AG10803 (cell line): ENCODE measurements around the gene ENAH.
"Not testable (repeated sequence)": the region's sequence is repeated elsewhere in the genome, so short reads cannot be mapped to it uniquely, and the experiment has no call there.

ENCODE experiments used
- DNase-seq: peaks from one replicate; pipeline ENCODE4 v3.0.0; 2010; ENCODE audit warnings: low read depth
- H3K4me3 ChIP-seq: 2 replicates; pipeline ENCODE4 v1.5.1; 2011; ENCODE audit warnings: mild to moderate bottlenecking, low read length, control low read depth
- CTCF ChIP-seq: conservative IDR thresholded peaks from 2 replicates; pipeline ENCODE4 v1.5.1; 2011; ENCODE audit warnings: mild to moderate bottlenecking, low read length, control low read depth, inconsistent platforms

Gene ENAH

GRCh38 chr1:225660544-225660946 lies 7.6 kb upstream of the ENAH start:
- H3K4me3 ChIP-seq: no peak overlapping the region
- DNase-seq: no peak
- TF ChIP-seq CTCF: no peak

- peak; percentile 48 for DNase-seq
- no peak for TF ChIP-seq CTCF
- peak overlapping the region; percentile 9; the same call in 1 of the 2 replicates for H3K4me3 ChIP-seq
These were observed 5.1 kb upstream of the ENAH start for GRCh38 chr1:225658041-225658440.

DNA sequence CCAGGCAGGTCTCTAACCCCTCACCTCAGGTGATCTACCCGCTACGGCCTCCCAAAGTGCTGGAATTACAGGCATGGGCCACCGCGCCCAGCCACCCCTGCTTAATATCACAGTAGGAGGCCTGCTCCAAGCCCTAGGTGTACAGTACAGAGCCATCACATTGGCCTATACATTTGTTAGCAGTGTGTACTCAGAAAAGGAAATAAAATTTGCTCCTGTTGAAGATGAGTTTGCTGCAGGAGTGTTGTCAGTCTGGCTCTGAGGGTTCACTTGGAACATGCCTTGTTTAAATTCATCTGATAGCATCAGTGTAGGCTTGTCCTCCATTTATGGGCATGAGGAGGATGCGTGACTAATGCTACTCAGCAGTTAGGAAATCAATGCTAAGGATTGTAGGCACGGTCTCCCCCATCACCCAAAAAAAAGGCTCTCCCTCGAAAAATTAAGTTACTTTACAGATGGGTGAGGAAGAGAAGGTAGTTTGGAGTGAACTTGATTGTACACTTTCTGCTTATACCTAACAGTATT lies 4.6 kb upstream of the ENAH start:
- peak overlapping the region; percentile 9 for H3K4me3 ChIP-seq
- no peak for TF ChIP-seq CTCF
- peak; percentile 83 for DNase-seq

- H3K4me3 ChIP-seq, DNase-seq: not testable (repeated sequence)
These were observed 3.3 kb upstream of the ENAH start for GRCh38 chr1:225656259-225656655.

DNA sequence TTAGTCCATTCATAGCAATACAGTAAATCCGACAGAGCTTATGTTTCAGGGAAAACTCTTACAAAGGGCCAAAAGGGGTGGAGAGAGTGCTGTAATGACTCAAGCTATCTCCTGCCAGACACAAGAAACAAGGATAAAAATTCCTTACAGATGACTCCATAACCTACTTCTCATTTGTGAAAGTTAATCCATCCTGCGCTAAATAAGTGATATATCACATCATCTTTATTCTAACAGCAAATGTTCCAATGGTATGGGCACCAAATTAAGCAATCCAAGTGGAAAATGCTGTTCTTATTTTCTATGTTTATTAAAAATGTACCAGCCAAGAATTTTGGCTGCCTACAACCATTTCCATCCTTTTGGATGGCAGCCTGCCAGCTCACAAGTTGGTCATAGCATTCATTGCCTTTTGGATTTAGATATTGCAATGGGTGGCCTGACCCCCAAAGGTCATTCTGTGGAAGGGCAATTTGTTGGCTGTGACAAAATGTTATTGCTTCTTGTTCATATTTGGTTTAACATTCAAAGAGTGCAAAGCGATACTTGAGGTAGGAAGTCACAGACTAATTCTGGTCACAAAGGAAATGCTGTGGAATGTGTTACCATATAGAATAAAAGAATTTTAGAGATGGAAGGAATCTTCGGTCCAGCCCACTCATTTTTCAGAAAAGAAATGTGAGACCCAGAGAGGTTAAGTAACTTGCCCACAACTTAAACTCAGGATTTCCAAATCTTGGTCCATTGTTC lies 2.8 kb upstream of the ENAH start:
- H3K4me3 ChIP-seq: no peak overlapping the region
- DNase-seq: peak; percentile 99
- TF ChIP-seq CTCF: peak; percentile 10; the same call in 1 of the 2 replicates

- TF ChIP-seq CTCF: no peak
- peak overlapping the region; percentile 12; the same call in 1 of the 2 replicates for H3K4me3 ChIP-seq
- no peak for DNase-seq
These were observed 2.0 kb upstream of the ENAH start for GRCh38 chr1:225654688-225655508.

GRCh38 chr1:225654277-225654597 lies 1.3 kb upstream of the ENAH start:
- H3K4me3 ChIP-seq: peak overlapping the region; percentile 75
- TF ChIP-seq CTCF: no peak
- no peak for DNase-seq
